Thymus (tissue), 11 donors: ENCODE results near the gene ABCC4. TPM values are rescaled to one million over a fixed set of nuclear protein-coding genes. Genes with fewer than 3 reads are reported as not detected.

Source experiments
- DNase-seq, 9 donors: peaks; one replicate each; pipeline ENCODE4 v3.0.0-alpha.2; 2013; ENCODE audit warnings: low spot score in 9 of 9, low read depth in 6 of 9, missing footprints in 1 of 9
- H3K27ac ChIP-seq, 2 donors: one replicate each; pipeline ENCODE4 v1.5.1; 2013; ENCODE audit warnings: control low read depth in 1 of 2, low read depth in 1 of 2, low read length in 1 of 2, mild to moderate bottlenecking in 1 of 2, moderate library complexity in 1 of 2
- H3K27me3 ChIP-seq, 2 donors: one replicate each; pipeline ENCODE4 v1.5.1; 2013; ENCODE audit warnings: low read length in 1 of 2; ENCODE audit not compliant: control insufficient read depth in 2 of 2, insufficient read depth in 1 of 2
- H3K36me3 ChIP-seq, 2 donors: one replicate each; pipeline ENCODE4 v1.5.1; 2013; ENCODE audit warnings: low read length in 1 of 2, mild to moderate bottlenecking in 1 of 2, moderate library complexity in 1 of 2; ENCODE audit not compliant: control insufficient read depth in 2 of 2, insufficient read depth in 2 of 2
- H3K4me1 ChIP-seq, 2 donors: one replicate each; pipeline ENCODE4 v1.5.1; 2013; ENCODE audit warnings: low read length in 2 of 2; ENCODE audit not compliant: control insufficient read depth in 2 of 2, insufficient read depth in 2 of 2
- H3K4me3 ChIP-seq, 2 donors: one replicate each; pipeline ENCODE4 v1.5.1; 2013; ENCODE audit warnings: low read length in 2 of 2, control low read depth in 1 of 2, mild to moderate bottlenecking in 1 of 2
- H3K9me3 ChIP-seq, 2 donors: one replicate each; pipeline ENCODE4 v1.5.1; 2013; ENCODE audit warnings: low read length in 1 of 2, mild to moderate bottlenecking in 1 of 2; ENCODE audit not compliant: control insufficient read depth in 2 of 2, insufficient read depth in 1 of 2
- WGBS: extraction: QIAGEN DNeasy Blood & Tissue Kit; methylation state at CpG from one replicate; pipeline ENCODE4 v1.1.7; 2013; 5-methylcytosine and 5-hydroxymethylcytosine counted together
- polyA plus RNA-seq: library from polyadenylated mRNA; stranded (reverse); fragments of 200-250 nt; gene quantifications from one replicate; pipeline ENCODE4 v1.2.3, GENCODE V29; 2013
- total RNA-seq: library from RNA; stranded (reverse); fragments of 120-200 nt; gene quantifications from one replicate; pipeline ENCODE4 v1.2.4, GENCODE V29; 2013
- donor health status: healthy.

The ABCC4 gene
- total and polyA plus RNA-seq, 2 donors, result 2.6 to 10.3 TPM

GRCh38 chr13:95191821-95192563 lies 109.3 kb downstream of the ABCC4 start:
- Histone ChIP-seq H3K9me3 (no peaks in the 10 kb centered on the region), H3K27ac (no peak overlapping the region), H3K4me1 (no peaks in the 10 kb centered on the region), H3K36me3 (peaks cover 0 to 4% of the 10 kb centered on the region in 2 donors), H3K4me3 (no peak overlapping the region), H3K27me3 (no peaks in the 10 kb centered on the region)
- 74% methylated on average over 9 of the region's 9 CpGs for WGBS
- peak in 8 of 9 donors; percentile 32 to 77 (median 50) for DNase-seq

- no peak overlapping the region for H3K4me3 ChIP-seq
- no peaks in the 10 kb centered on the region for H3K27me3 ChIP-seq
- no peak overlapping the region for H3K27ac ChIP-seq
- H3K9me3 ChIP-seq, result no peaks in the 10 kb centered on the region
- H3K36me3 ChIP-seq, result peaks cover 0 to 4% of the 10 kb centered on the region in 2 donors
- WGBS, result 96% methylated on average over 7 of the region's 7 CpGs
- H3K4me1 ChIP-seq, result peaks cover 0 to 19% of the 10 kb centered on the region in 2 donors
- DNase-seq, result no peak
These were observed 113.1 kb downstream of the ABCC4 start for GRCh38 chr13:95188128-95188527.

- Histone ChIP-seq H3K27me3 (no peaks in the 10 kb centered on the region), H3K9me3 (no peaks in the 10 kb centered on the region), H3K27ac (peak overlapping the region in 1 of 2 donors; percentile 50), H3K36me3 (peaks cover 0 to 4% of the 10 kb centered on the region in 2 donors), H3K4me3 (no peak overlapping the region), H3K4me1 (peaks cover 0 to 19% of the 10 kb centered on the region in 2 donors)
- DNase-seq, result peak in 8 of 9 donors; percentile 45 to 86 (median 62)
- 8% methylated on average over 5 of the region's 5 CpGs for WGBS
These were observed 115.4 kb downstream of the ABCC4 start for GRCh38 chr13:95185851-95186250.

- peak in 1 of 9 donors; percentile 8 for DNase-seq
- Histone ChIP-seq H3K36me3 (peaks cover 0 to 4% of the 10 kb centered on the region in 2 donors), H3K4me1 (peaks cover 0 to 19% of the 10 kb centered on the region in 2 donors), H3K9me3 (no peaks in the 10 kb centered on the region), H3K27me3 (no peaks in the 10 kb centered on the region), H3K4me3 (no peak overlapping the region), H3K27ac (peak overlapping the region; percentile 50 to 73)
- 88% methylated on average over 3 of the region's 3 CpGs for whole genome bisulfite sequencing
These were observed 115.9 kb downstream of the ABCC4 start for GRCh38 chr13:95185311-95185710.

GRCh38 chr13:95184317-95184716 lies 116.9 kb downstream of the ABCC4 start:
- Histone ChIP-seq H3K36me3 (peaks cover 0 to 4% of the 10 kb centered on the region in 2 donors), H3K4me1 (peaks cover 0 to 19% of the 10 kb centered on the region in 2 donors), H3K4me3 (no peak overlapping the region), H3K27ac (peak overlapping the region in 1 of 2 donors; percentile 50), H3K9me3 (no peaks in the 10 kb centered on the region), H3K27me3 (no peaks in the 10 kb centered on the region)
- no peak for DNase-seq

GRCh38 chr13:95182570-95183265 lies 118.5 kb downstream of the ABCC4 start:
- Histone ChIP-seq H3K27me3 (no peaks in the 10 kb centered on the region), H3K36me3 (peaks cover 0 to 2% of the 10 kb centered on the region in 2 donors), H3K27ac (no peak overlapping the region), H3K4me3 (no peak overlapping the region), H3K4me1 (peaks cover 0 to 19% of the 10 kb centered on the region in 2 donors), H3K9me3 (no peaks in the 10 kb centered on the region)
- DNase-seq, result no peak
- 64% methylated on average over 5 of the region's 5 CpGs for WGBS

GRCh38 chr13:95181586-95181985 lies 119.7 kb downstream of the ABCC4 start:
- 95% methylated on average over 2 of the region's 2 CpGs for WGBS

GRCh38 chr13:95180513-95181245 lies 120.6 kb downstream of the ABCC4 start:
- Histone ChIP-seq H3K4me3 (no peak overlapping the region), H3K4me1 (peaks cover 0 to 16% of the 10 kb centered on the region in 2 donors), H3K27ac (no peak overlapping the region), H3K36me3 (no peaks in the 10 kb centered on the region), H3K9me3 (no peaks in the 10 kb centered on the region), H3K27me3 (no peaks in the 10 kb centered on the region)
- WGBS, result 82% methylated on average over 5 of the region's 5 CpGs
- DNase-seq, result no peak

More at GRCh38 chr13:95181586-95181985, 119.7 kb downstream of the ABCC4 start:
- no peak overlapping the region for H3K4me3 ChIP-seq
- peaks cover 0 to 19% of the 10 kb centered on the region in 2 donors for H3K4me1 ChIP-seq
- no peak for DNase-seq
- no peaks in the 10 kb centered on the region for H3K9me3 ChIP-seq
- no peaks in the 10 kb centered on the region for H3K27me3 ChIP-seq
- no peak overlapping the region for H3K27ac ChIP-seq
- H3K36me3 ChIP-seq, result no peaks in the 10 kb centered on the region
